GM23338 (cell line): ENCODE data around the gene PNMA1.

Source experiments
- CREB1 ChIP-seq: fragments of 250-450 bp; sonication (Bioruptor Pico); IDR thresholded peaks from 2 replicates; pipeline ENCODE4 v1.5.0; 2020; ENCODE audit warnings: low read depth, mild to moderate bottlenecking, moderate library complexity
- EZH2 ChIP-seq: fragments of 200-600 bp; sonication (generic); IDR thresholded peaks from one replicate; pipeline ENCODE4 v1.8.0; 2017; ENCODE audit warnings: antibody characterized with exemption, mild to moderate bottlenecking, low read depth; ENCODE audit not compliant: unreplicated experiment
- EZH2phosphoT487 ChIP-seq: fragments of 200-600 bp; sonication (generic); IDR thresholded peaks from one replicate; pipeline ENCODE4 v1.8.1; 2018; ENCODE audit warnings: antibody characterized with exemption; ENCODE audit not compliant: unreplicated experiment
- JUNB ChIP-seq: IDR thresholded peaks from one replicate; pipeline ENCODE4 v1.6.1; 2016; ENCODE audit warnings: antibody characterized with exemption; ENCODE audit not compliant: unreplicated experiment
- NANOG ChIP-seq: IDR thresholded peaks from 2 replicates; pipeline ENCODE4 v1.6.1; 2016; ENCODE audit warnings: antibody characterized with exemption, borderline replicate concordance
- POLR2AphosphoS5 ChIP-seq: IDR thresholded peaks from 2 replicates; pipeline ENCODE4 v1.6.1; 2016; ENCODE audit warnings: antibody characterized with exemption, low read depth
- ZNF114 ChIP-seq: fragments of 250-450 bp; sonication (Bioruptor Pico); IDR thresholded peaks from 2 replicates; pipeline ENCODE4 v1.5.0; 2020; ENCODE audit warnings: mild to moderate bottlenecking, moderate library complexity
- TF ChIP-seq, protein P1 (sequence below), 2 experiments: fragments of 200-600 bp in 1 of 2; sonication (generic) in 1 of 2; conservative IDR thresholded peaks; 2 replicates each; pipeline versions ENCODE4 v1.5.1 to v1.6.1; 2016 to 2017; ENCODE audit warnings: antibody characterized with exemption in 2 of 2, low read depth in 2 of 2, mild to moderate bottlenecking in 2 of 2, moderate library complexity in 1 of 2
- TF ChIP-seq, protein P2 (sequence below): IDR thresholded peaks from one replicate; pipeline ENCODE4 v1.6.1; 2018; ENCODE audit warnings: antibody characterized with exemption; ENCODE audit not compliant: unreplicated experiment
- TF ChIP-seq, protein P3 (sequence below): fragments of 250-450 bp; sonication (Bioruptor Pico); IDR thresholded peaks from 2 replicates; pipeline ENCODE4 v1.5.0; 2020; ENCODE audit warnings: mild to moderate bottlenecking, moderate library complexity

DNA sequence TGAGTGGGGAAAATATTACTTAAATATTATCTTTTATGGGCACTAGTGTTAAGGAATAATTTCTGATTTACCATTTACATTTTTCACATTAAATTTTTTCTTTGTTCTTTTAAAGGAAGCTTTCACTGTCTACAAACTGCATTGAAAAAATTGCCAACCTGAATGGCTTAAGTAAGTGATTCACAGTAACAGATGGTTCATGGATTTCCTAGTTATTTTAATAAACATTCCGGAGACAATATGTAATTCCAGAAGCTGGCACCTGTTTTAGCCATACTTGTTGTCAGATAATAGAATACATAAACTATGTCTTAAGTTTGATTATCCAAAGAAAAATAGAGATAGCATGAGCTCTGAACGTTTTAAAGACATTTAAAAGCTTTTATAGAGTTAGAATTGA lies 52.3 kb downstream of the PNMA1 start:
- TF ChIP-seq, protein P1, sequence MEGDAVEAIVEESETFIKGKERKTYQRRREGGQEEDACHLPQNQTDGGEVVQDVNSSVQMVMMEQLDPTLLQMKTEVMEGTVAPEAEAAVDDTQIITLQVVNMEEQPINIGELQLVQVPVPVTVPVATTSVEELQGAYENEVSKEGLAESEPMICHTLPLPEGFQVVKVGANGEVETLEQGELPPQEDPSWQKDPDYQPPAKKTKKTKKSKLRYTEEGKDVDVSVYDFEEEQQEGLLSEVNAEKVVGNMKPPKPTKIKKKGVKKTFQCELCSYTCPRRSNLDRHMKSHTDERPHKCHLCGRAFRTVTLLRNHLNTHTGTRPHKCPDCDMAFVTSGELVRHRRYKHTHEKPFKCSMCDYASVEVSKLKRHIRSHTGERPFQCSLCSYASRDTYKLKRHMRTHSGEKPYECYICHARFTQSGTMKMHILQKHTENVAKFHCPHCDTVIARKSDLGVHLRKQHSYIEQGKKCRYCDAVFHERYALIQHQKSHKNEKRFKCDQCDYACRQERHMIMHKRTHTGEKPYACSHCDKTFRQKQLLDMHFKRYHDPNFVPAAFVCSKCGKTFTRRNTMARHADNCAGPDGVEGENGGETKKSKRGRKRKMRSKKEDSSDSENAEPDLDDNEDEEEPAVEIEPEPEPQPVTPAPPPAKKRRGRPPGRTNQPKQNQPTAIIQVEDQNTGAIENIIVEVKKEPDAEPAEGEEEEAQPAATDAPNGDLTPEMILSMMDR (conservative IDR thresholded peaks at IDR 0.05; ENCODE audit: low read depth in 2 of 2), result no peak
- TF ChIP-seq ZNF114 (CRISPR knock-in tag), result no peak
- TF ChIP-seq EZH2, result no peak
- TF ChIP-seq, protein P2, sequence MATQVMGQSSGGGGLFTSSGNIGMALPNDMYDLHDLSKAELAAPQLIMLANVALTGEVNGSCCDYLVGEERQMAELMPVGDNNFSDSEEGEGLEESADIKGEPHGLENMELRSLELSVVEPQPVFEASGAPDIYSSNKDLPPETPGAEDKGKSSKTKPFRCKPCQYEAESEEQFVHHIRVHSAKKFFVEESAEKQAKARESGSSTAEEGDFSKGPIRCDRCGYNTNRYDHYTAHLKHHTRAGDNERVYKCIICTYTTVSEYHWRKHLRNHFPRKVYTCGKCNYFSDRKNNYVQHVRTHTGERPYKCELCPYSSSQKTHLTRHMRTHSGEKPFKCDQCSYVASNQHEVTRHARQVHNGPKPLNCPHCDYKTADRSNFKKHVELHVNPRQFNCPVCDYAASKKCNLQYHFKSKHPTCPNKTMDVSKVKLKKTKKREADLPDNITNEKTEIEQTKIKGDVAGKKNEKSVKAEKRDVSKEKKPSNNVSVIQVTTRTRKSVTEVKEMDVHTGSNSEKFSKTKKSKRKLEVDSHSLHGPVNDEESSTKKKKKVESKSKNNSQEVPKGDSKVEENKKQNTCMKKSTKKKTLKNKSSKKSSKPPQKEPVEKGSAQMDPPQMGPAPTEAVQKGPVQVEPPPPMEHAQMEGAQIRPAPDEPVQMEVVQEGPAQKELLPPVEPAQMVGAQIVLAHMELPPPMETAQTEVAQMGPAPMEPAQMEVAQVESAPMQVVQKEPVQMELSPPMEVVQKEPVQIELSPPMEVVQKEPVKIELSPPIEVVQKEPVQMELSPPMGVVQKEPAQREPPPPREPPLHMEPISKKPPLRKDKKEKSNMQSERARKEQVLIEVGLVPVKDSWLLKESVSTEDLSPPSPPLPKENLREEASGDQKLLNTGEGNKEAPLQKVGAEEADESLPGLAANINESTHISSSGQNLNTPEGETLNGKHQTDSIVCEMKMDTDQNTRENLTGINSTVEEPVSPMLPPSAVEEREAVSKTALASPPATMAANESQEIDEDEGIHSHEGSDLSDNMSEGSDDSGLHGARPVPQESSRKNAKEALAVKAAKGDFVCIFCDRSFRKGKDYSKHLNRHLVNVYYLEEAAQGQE, result no peak
- TF ChIP-seq EZH2phosphoT487, result no peak
- no peak for TF ChIP-seq POLR2AphosphoS5
- TF ChIP-seq JUNB, result no peak
- no peak for TF ChIP-seq CREB1 (CRISPR knock-in tag)
- TF ChIP-seq NANOG, result no peak
- TF ChIP-seq, protein P3, sequence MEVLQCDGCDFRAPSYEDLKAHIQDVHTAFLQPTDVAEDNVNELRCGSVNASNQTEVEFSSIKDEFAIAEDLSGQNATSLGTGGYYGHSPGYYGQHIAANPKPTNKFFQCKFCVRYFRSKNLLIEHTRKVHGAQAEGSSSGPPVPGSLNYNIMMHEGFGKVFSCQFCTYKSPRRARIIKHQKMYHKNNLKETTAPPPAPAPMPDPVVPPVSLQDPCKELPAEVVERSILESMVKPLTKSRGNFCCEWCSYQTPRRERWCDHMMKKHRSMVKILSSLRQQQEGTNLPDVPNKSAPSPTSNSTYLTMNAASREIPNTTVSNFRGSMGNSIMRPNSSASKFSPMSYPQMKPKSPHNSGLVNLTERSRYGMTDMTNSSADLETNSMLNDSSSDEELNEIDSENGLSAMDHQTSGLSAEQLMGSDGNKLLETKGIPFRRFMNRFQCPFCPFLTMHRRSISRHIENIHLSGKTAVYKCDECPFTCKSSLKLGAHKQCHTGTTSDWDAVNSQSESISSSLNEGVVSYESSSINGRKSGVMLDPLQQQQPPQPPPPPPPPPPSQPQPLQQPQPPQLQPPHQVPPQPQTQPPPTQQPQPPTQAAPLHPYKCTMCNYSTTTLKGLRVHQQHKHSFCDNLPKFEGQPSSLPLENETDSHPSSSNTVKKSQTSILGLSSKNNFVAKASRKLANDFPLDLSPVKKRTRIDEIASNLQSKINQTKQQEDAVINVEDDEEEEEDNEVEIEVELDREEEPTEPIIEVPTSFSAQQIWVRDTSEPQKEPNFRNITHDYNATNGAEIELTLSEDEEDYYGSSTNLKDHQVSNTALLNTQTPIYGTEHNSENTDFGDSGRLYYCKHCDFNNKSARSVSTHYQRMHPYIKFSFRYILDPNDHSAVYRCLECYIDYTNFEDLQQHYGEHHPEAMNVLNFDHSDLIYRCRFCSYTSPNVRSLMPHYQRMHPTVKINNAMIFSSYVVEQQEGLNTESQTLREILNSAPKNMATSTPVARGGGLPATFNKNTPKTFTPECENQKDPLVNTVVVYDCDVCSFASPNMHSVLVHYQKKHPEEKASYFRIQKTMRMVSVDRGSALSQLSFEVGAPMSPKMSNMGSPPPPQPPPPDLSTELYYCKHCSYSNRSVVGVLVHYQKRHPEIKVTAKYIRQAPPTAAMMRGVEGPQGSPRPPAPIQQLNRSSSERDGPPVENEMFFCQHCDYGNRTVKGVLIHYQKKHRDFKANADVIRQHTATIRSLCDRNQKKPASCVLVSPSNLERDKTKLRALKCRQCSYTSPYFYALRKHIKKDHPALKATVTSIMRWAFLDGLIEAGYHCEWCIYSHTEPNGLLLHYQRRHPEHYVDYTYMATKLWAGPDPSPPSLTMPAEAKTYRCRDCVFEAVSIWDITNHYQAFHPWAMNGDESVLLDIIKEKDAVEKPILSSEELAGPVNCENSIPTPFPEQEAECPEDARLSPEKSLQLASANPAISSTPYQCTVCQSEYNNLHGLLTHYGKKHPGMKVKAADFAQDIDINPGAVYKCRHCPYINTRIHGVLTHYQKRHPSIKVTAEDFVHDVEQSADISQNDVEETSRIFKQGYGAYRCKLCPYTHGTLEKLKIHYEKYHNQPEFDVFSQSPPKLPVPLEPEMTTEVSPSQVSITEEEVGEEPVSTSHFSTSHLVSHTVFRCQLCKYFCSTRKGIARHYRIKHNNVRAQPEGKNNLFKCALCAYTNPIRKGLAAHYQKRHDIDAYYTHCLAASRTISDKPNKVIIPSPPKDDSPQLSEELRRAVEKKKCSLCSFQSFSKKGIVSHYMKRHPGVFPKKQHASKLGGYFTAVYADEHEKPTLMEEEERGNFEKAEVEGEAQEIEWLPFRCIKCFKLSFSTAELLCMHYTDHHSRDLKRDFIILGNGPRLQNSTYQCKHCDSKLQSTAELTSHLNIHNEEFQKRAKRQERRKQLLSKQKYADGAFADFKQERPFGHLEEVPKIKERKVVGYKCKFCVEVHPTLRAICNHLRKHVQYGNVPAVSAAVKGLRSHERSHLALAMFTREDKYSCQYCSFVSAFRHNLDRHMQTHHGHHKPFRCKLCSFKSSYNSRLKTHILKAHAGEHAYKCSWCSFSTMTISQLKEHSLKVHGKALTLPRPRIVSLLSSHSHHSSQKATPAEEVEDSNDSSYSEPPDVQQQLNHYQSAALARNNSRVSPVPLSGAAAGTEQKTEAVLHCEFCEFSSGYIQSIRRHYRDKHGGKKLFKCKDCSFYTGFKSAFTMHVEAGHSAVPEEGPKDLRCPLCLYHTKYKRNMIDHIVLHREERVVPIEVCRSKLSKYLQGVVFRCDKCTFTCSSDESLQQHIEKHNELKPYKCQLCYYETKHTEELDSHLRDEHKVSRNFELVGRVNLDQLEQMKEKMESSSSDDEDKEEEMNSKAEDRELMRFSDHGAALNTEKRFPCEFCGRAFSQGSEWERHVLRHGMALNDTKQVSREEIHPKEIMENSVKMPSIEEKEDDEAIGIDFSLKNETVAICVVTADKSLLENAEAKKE (CRISPR knock-in tag), result no peak
